Sigmoid colon (tissue), 7 donors: ENCODE data around the gene CENPP. TPM values are rescaled to one million over a fixed set of nuclear protein-coding genes. Genes with fewer than 3 reads are reported as not detected.
A peak's percentile ranks its signal among the peaks of the same experiment; 100 is the strongest.

Experiments used
- DNase-seq: peaks from one replicate; pipeline ENCODE4 v3.0.0-alpha.2; 2019
- H3K27ac ChIP-seq, 4 donors: fragments of 200-600 bp; sonication (generic); one replicate each; pipeline ENCODE4 v1.5.1; 2016 to 2019; ENCODE audit warnings: mild to moderate bottlenecking in 1 of 4
- H3K27me3 ChIP-seq, 3 donors: fragments of 200-600 bp; sonication (generic); one replicate each; pipeline ENCODE4 v1.5.1; 2019; ENCODE audit warnings: mild to moderate bottlenecking in 1 of 3
- H3K36me3 ChIP-seq, 4 donors: fragments of 200-600 bp; sonication (generic); one replicate each; pipeline ENCODE4 v1.5.1; 2016 to 2019
- H3K4me1 ChIP-seq, 4 donors: fragments of 200-600 bp; sonication (generic); one replicate each; pipeline ENCODE4 v1.5.1; 2017 to 2019
- H3K4me3 ChIP-seq, 4 donors: fragments of 200-600 bp; sonication (generic); one replicate each; pipeline ENCODE4 v1.5.1; 2017 to 2019; ENCODE audit warnings: mild to moderate bottlenecking in 2 of 4, moderate library complexity in 1 of 4
- H3K9me3 ChIP-seq, 4 donors: fragments of 200-600 bp in 3 of 4; sonication (generic) in 3 of 4; one replicate each; pipeline versions ENCODE4 v1.5.1 to v1.6.1; 2013 to 2019
- CTCF ChIP-seq, 4 experiments: fragments of 450-650 bp in 3 of 4; fragments of 200-600 bp in 1 of 4; IDR thresholded peaks; one replicate each; pipeline ENCODE4 v1.5.1; 2016 to 2019; ENCODE audit warnings: antibody characterized with exemption in 4 of 4, mild to moderate bottlenecking in 3 of 4, moderate library complexity in 2 of 4
- EP300 ChIP-seq, 4 donors: sonication (generic); formaldehyde crosslinking; IDR thresholded peaks; one replicate each; pipeline ENCODE4 v1.6.1; 2017; ENCODE audit warnings: antibody characterized with exemption in 4 of 4
- POLR2A ChIP-seq, 2 donors: fragments of 450-650 bp; IDR thresholded peaks; one replicate each; pipeline ENCODE4 v1.6.1; 2016; ENCODE audit warnings: antibody characterized with exemption in 2 of 2, mild to moderate bottlenecking in 2 of 2, moderate library complexity in 2 of 2
- POLR2AphosphoS5 ChIP-seq, 4 donors: sonication (generic); formaldehyde crosslinking; IDR thresholded peaks; one replicate each; pipeline ENCODE4 v1.6.1; 2017; ENCODE audit warnings: antibody characterized with exemption in 4 of 4
- WGBS, 2 donors: extraction: QIAGEN DNeasy Blood & Tissue Kit; methylation state at CpG; one replicate each; pipeline ENCODE4 v1.1.7; 2013; 5-methylcytosine and 5-hydroxymethylcytosine counted together
- intact Hi-C: fragments of 100-400 bp; cut with DNase I; formaldehyde crosslinking; loops from one replicate; pipeline ENCODE4 v1.15.1; 2023
- polyA plus RNA-seq, 3 donors: library from polyadenylated mRNA; stranded (reverse); fragments of 200-250 nt; gene quantifications; one replicate each; pipeline ENCODE4 v1.2.3, GENCODE V29; 2013
- total RNA-seq, 4 donors: library from RNA; depleted of rRNA; stranded (reverse); fragments of >200 nt; gene quantifications; one replicate each; pipeline ENCODE4 v1.1.0, GENCODE V29; 2016
- donor health status: healthy with polysubstance abuse.
- donor health status: Bipolar disorder and iron deficiency.
- donor health status: healthy.

CENPP gene
- total and polyA plus RNA-seq, 7 donors = 0.60 to 11.9 (median 2.4) TPM

- intact Hi-C loops = no loop called here
- Histone ChIP-seq H3K36me3 (peaks cover 0 to 15% (median 2%) of the 10 kb centered on the region in 4 donors), H3K27me3 (no peaks in the 10 kb centered on the region), H3K4me1 (peaks cover 0 to 61% (median 47%) of the 10 kb centered on the region in 4 donors), H3K27ac (peak overlapping the region in 3 of 4 donors; percentile 55 to 90 (median 72)), H3K9me3 (no peaks in the 10 kb centered on the region), H3K4me3 (no peak overlapping the region)
- DNase-seq = no peak
- WGBS, 2 donors = 95 to 97% methylated on average over 5 of the region's 5 CpGs
- TF ChIP-seq POLR2A (IDR thresholded peaks at IDR 0.05) = no peak
- TF ChIP-seq EP300 (IDR thresholded peaks at IDR 0.05) = no peak
- no peak for TF ChIP-seq POLR2AphosphoS5 (IDR thresholded peaks at IDR 0.05)
- TF ChIP-seq CTCF (IDR thresholded peaks at IDR 0.05) = no peak
Observed at GRCh38 chr9:92612292-92612691, 286.5 kb downstream of the CENPP start.

GRCh38 chr9:92612816-92613215 is 287.1 kb downstream of the CENPP start:
- Histone ChIP-seq H3K9me3 (no peaks in the 10 kb centered on the region), H3K4me3 (no peak overlapping the region), H3K36me3 (peaks cover 0 to 15% (median 2%) of the 10 kb centered on the region in 4 donors), H3K27ac (peak overlapping the region in 2 of 4 donors; percentile 55 to 90), H3K27me3 (no peaks in the 10 kb centered on the region), H3K4me1 (peaks cover 0 to 61% (median 47%) of the 10 kb centered on the region in 4 donors)
- DNase-seq = no peak
- 94 to 96% methylated on average over 11 of the region's 11 CpGs for WGBS, 2 donors
- intact Hi-C loops = no loop called here
- no peak for TF ChIP-seq CTCF (IDR thresholded peaks at IDR 0.05)
- no peak for TF ChIP-seq POLR2AphosphoS5 (IDR thresholded peaks at IDR 0.05)
- no peak for TF ChIP-seq EP300 (IDR thresholded peaks at IDR 0.05)
- no peak for TF ChIP-seq POLR2A (IDR thresholded peaks at IDR 0.05)

GRCh38 chr9:92613268-92614122 is 287.7 kb downstream of the CENPP start:
- no peaks in the 10 kb centered on the region for H3K27me3 ChIP-seq
- intact Hi-C loops = no loop called here
- 97% methylated on average over 23 of the region's 23 CpGs for WGBS, 2 donors
- H3K4me3 ChIP-seq = no peak overlapping the region
- peaks cover 0 to 61% (median 48%) of the 10 kb centered on the region in 4 donors for H3K4me1 ChIP-seq
- H3K27ac ChIP-seq = peak overlapping the region in 3 of 4 donors; percentile 79 to 90 (median 81)
- TF ChIP-seq POLR2AphosphoS5 (IDR thresholded peaks at IDR 0.05) (no peak), POLR2A (IDR thresholded peaks at IDR 0.05) (no peak), EP300 (IDR thresholded peaks at IDR 0.05) (no peak), CTCF (IDR thresholded peaks at IDR 0.05) (no peak)
- H3K9me3 ChIP-seq = no peaks in the 10 kb centered on the region
- H3K36me3 ChIP-seq = peaks cover 0 to 15% (median 2%) of the 10 kb centered on the region in 4 donors
- peak; percentile 61 for DNase-seq

DNA sequence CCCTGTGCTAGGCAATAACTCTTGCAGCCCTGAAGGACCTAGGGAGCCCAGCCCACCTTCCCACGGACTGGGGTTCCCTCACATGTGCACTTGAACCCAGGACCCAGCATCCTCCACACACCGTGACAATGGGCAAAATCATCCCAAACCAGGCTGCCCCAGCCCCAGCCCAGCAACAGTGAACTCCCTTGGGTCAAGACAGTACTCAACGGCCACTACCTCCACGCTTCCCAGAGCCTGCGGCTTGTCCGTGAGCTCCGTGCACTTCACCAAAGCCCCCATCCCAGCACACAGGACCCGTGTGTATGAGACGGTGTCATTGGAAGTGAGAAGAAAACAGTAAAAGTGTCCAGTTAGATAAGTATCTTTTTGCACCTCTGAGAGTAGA is 288.4 kb downstream of the CENPP start:
- Histone ChIP-seq H3K4me1 (peaks cover 0 to 61% (median 48%) of the 10 kb centered on the region in 4 donors), H3K36me3 (peaks cover 0 to 15% (median 2%) of the 10 kb centered on the region in 4 donors), H3K27me3 (no peaks in the 10 kb centered on the region), H3K4me3 (no peak overlapping the region), H3K9me3 (no peaks in the 10 kb centered on the region), H3K27ac (peak overlapping the region in 3 of 4 donors; percentile 79 to 90 (median 81))
- peak; percentile 50 for DNase-seq
- WGBS, 2 donors = 97% methylated on average over 9 of the region's 9 CpGs
- intact Hi-C loops = no loop called here
- no peak for TF ChIP-seq CTCF (IDR thresholded peaks at IDR 0.05)
- no peak for TF ChIP-seq POLR2AphosphoS5 (IDR thresholded peaks at IDR 0.05)
- TF ChIP-seq EP300 (IDR thresholded peaks at IDR 0.05) = no peak
- no peak for TF ChIP-seq POLR2A (IDR thresholded peaks at IDR 0.05)
